HepG2 (cell line): ENCODE data around the gene RFX2. TPM values are rescaled to one million over a fixed set of nuclear protein-coding genes. Genes with fewer than 3 reads are reported as not detected.

Experiments
- ARID2 ChIP-seq: sonication (generic); formaldehyde crosslinking; IDR thresholded peaks from 2 replicates; pipeline ENCODE4 v1.8.1; 2022; ENCODE audit warnings: mild to moderate bottlenecking, missing genetic modification reagents, borderline replicate concordance
- BHLHE40 ChIP-seq: IDR thresholded peaks from 2 replicates; pipeline ENCODE4 v1.6.1; 2011; ENCODE audit warnings: low read length, improper control_type of control experiment
- CBFB ChIP-seq: sonication (generic); formaldehyde crosslinking; IDR thresholded peaks from 2 replicates; pipeline ENCODE4 v1.4.0; 2020; ENCODE audit warnings: missing genetic modification reagents
- FUBP1 ChIP-seq: sonication (generic); formaldehyde crosslinking; IDR thresholded peaks from 2 replicates; pipeline ENCODE4 v1.5.1; 2020; ENCODE audit warnings: missing genetic modification reagents, mild to moderate bottlenecking, borderline replicate concordance
- HIVEP1 ChIP-seq: sonication (generic); formaldehyde crosslinking; IDR thresholded peaks from 2 replicates; pipeline ENCODE4 v1.4.0; 2020; ENCODE audit warnings: mild to moderate bottlenecking, missing genetic modification reagents
- HNRNPK ChIP-seq: fragments of 200-400 bp; formaldehyde crosslinking; IDR thresholded peaks from 2 replicates; pipeline ENCODE4 v1.6.1; 2018; ENCODE audit warnings: low read length, low read depth, moderate library complexity, mild to moderate bottlenecking; ENCODE audit not compliant: poor library complexity, severe bottlenecking
- HOXA7 ChIP-seq: sonication (generic); formaldehyde crosslinking; IDR thresholded peaks from 2 replicates; pipeline ENCODE4 v1.8.1; 2022; ENCODE audit warnings: mild to moderate bottlenecking, missing genetic modification reagents, moderate library complexity
- JUND ChIP-seq: sonication (generic); formaldehyde crosslinking; IDR thresholded peaks from 2 replicates; pipeline ENCODE4 v1.8.0; 2022; ENCODE audit warnings: mild to moderate bottlenecking, missing genetic modification reagents
- KLF6 ChIP-seq: IDR thresholded peaks from 2 replicates; pipeline ENCODE4 v1.8.0; 2016; ENCODE audit warnings: missing biosample characterization, missing genetic modification reagents
- MBD4 ChIP-seq: IDR thresholded peaks from 2 replicates; pipeline ENCODE4 v1.6.1; 2012; ENCODE audit warnings: low read length, inconsistent platforms, borderline replicate concordance
- MLLT10 ChIP-seq: sonication (generic); formaldehyde crosslinking; IDR thresholded peaks from 2 replicates; pipeline ENCODE4 v1.4.0; 2020; ENCODE audit warnings: missing genetic modification reagents
- XRCC5 ChIP-seq: fragments of 200-400 bp; formaldehyde crosslinking; optimal IDR thresholded peaks from 2 replicates; pipeline ENCODE3; 2017; ENCODE audit warnings: mild to moderate bottlenecking, low read length
- ZBED4 ChIP-seq: sonication (generic); formaldehyde crosslinking; IDR thresholded peaks from 2 replicates; pipeline ENCODE4 v1.4.0; 2020; ENCODE audit warnings: missing genetic modification reagents, borderline replicate concordance
- ZHX1 ChIP-seq: sonication (generic); formaldehyde crosslinking; IDR thresholded peaks from 2 replicates; pipeline ENCODE4 v1.8.1; 2022; ENCODE audit warnings: low read depth, mild to moderate bottlenecking, missing genetic modification reagents
- ZNF331 ChIP-seq: sonication (generic); formaldehyde crosslinking; IDR thresholded peaks from 2 replicates; pipeline ENCODE4 v1.4.0; 2020; ENCODE audit warnings: missing genetic modification reagents
- ZNF383 ChIP-seq: sonication (generic); formaldehyde crosslinking; IDR thresholded peaks from 2 replicates; pipeline ENCODE4 v1.4.0; 2020; ENCODE audit warnings: missing genetic modification reagents, mild to moderate bottlenecking, borderline replicate concordance
- ZNF589 ChIP-seq: sonication (generic); formaldehyde crosslinking; conservative IDR thresholded peaks from 2 replicates; pipeline ENCODE4 v1.8.0; 2022; ENCODE audit warnings: mild to moderate bottlenecking, moderate library complexity, missing genetic modification reagents
- ZNF703 ChIP-seq: sonication (generic); formaldehyde crosslinking; IDR thresholded peaks from 2 replicates; pipeline ENCODE4 v1.5.1; 2020; ENCODE audit warnings: missing genetic modification reagents, mild to moderate bottlenecking, moderate library complexity, borderline replicate concordance
- ZSCAN29 ChIP-seq: sonication (generic); formaldehyde crosslinking; conservative IDR thresholded peaks from 2 replicates; pipeline ENCODE4 v1.4.0; 2020; ENCODE audit warnings: mild to moderate bottlenecking, missing genetic modification reagents
- polyA plus RNA-seq, 8 experiments: library from polyadenylated mRNA; depleted of rRNA in 3 of 8; stranded (reverse) in 7 of 8; unstranded in 1 of 8; fragments of >200 nt; fragmentation: Illumina TruSeq in 4 of 8; extraction: Trizol in 4 of 8; gene quantifications; 2 replicates each; pipeline versions ENCODE4 v1.2.1 to v1.2.3, GENCODE V29; 2011 to 2016; ENCODE audit warnings: low read depth in 4 of 8, missing spikeins in 1 of 8, mixed read lengths in 1 of 8; ENCODE audit not compliant: insufficient read depth in 1 of 8
- total RNA-seq, 5 experiments: library from RNA; depleted of rRNA; stranded (reverse); fragments of >200 nt; fragmentation: Illumina TruSeq; extraction: Trizol; gene quantifications; 2 replicates each; pipeline ENCODE4 v1.2.3, GENCODE V29; 2016; ENCODE audit warnings: low read depth in 1 of 5
- TF ChIP-seq, protein P1 (sequence below): sonication (generic); formaldehyde crosslinking; IDR thresholded peaks from 2 replicates; pipeline ENCODE4 v1.9.0; 2021; ENCODE audit warnings: missing genetic modification reagents, borderline replicate concordance

RFX2 gene
- total and polyA plus RNA-seq, 2 of the 13 experiments (the other 11 are each of a cell fraction or from before 2014, with no cell fraction given), result 2.8 to 3.3 TPM

DNA sequence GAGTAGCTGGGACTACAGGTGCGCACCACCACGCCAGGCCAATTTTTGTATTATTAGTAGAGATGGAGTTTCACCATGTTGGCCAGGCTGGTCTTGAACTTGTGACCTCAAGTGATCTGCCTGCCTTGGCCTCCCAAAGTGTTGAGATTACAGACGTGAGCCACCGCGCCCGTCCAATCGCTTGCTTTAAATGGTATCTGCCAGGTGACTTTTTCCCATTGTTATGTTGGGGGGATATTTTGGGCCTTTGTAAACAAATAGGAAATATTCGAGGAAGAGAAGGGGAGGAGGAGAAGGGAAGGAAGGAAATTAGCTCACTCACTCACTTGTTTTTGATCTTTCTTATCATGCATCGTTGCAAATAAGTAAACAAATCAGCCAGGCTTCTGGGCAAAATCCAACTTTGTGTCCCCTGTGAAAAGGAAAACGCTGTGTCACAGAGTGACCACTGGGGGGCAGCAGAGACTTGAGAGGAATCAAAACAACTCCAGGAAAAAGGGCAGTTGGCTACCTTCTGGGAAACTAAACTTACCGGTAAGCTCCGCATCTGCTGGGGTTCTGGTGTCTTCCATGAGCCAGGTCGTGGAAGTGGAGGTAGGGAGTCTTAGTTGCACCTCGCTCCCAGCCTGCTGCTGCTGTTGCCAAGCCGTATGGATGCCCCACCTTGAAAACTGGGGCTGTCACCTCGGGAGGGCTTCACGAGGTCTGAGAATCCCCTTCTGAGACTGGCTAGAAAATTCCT, 123.1 kb downstream of the RFX2 start (continued):
- TF ChIP-seq ZBED4 (CRISPR knock-in tag), result no peak
- no peak for TF ChIP-seq ZNF703 (CRISPR knock-in tag)
- TF ChIP-seq CBFB (CRISPR knock-in tag), result 0 out of 2 replicates have a peak, but pooled peaks have one; percentile 10
- TF ChIP-seq ZSCAN29 (CRISPR knock-in tag), result no peak
- no peak for TF ChIP-seq ZNF589 (CRISPR knock-in tag)
- TF ChIP-seq FUBP1, result no peak
- TF ChIP-seq MLLT10 (CRISPR knock-in tag), result no peak
- no peak for TF ChIP-seq ZHX1
- no peak for TF ChIP-seq MBD4
- TF ChIP-seq HOXA7 (CRISPR knock-in tag), result no peak
- TF ChIP-seq HNRNPK, result no peak
- no peak for TF ChIP-seq XRCC5
- no peak for TF ChIP-seq ZNF383 (CRISPR knock-in tag)
- no peak for TF ChIP-seq ARID2 (CRISPR knock-in tag)
- TF ChIP-seq KLF6 (CRISPR knock-in tag), result no peak
- TF ChIP-seq, protein P1, sequence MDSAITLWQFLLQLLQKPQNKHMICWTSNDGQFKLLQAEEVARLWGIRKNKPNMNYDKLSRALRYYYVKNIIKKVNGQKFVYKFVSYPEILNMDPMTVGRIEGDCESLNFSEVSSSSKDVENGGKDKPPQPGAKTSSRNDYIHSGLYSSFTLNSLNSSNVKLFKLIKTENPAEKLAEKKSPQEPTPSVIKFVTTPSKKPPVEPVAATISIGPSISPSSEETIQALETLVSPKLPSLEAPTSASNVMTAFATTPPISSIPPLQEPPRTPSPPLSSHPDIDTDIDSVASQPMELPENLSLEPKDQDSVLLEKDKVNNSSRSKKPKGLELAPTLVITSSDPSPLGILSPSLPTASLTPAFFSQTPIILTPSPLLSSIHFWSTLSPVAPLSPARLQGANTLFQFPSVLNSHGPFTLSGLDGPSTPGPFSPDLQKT (CRISPR knock-in tag), result no peak
- no peak for TF ChIP-seq BHLHE40
- TF ChIP-seq HIVEP1 (CRISPR knock-in tag), result no peak
- 0 out of 2 replicates have a peak, but pooled peaks have one; percentile 38 for TF ChIP-seq ZNF331 (CRISPR knock-in tag)
- no peak for TF ChIP-seq JUND (CRISPR knock-in tag)
